GM23338 (cell line): ENCODE measurements around the gene SLC25A15. TPM values are rescaled to one million over a fixed set of nuclear protein-coding genes. Genes with fewer than 3 reads are reported as not detected.

Source experiments
- ATAC-seq: fragments of 200-7000 bp; cut with Tn5 transposase; 3 replicates; pipeline ENCODE4 v1.9.1; 2020
- DNase-seq: peaks from one replicate; pipeline ENCODE4 v3.0.0-alpha.2; 2015; ENCODE audit warnings: low spot score
- H2AFZ ChIP-seq: fragments of 200-600 bp; sonication (generic); 2 replicates; pipeline ENCODE4 v1.8.0; 2016; ENCODE audit warnings: antibody characterized with exemption, mild to moderate bottlenecking, moderate library complexity
- H3F3A ChIP-seq: fragments of 200-600 bp; sonication (generic); replicated peaks from 2 replicates; pipeline ENCODE4 v1.8.0; 2017; ENCODE audit warnings: antibody characterized with exemption, mixed run types, low read depth
- H3K27ac ChIP-seq: fragments of 200-600 bp; sonication (generic); 2 replicates; pipeline ENCODE4 v1.6.1; 2016; ENCODE audit warnings: low read depth
- H3K27me3 ChIP-seq: fragments of 200-600 bp; sonication (generic); 2 replicates; pipeline ENCODE4 v1.8.0; 2016; ENCODE audit warnings: mild to moderate bottlenecking, mixed run types, moderate library complexity; ENCODE audit not compliant: insufficient read depth
- H3K36me3 ChIP-seq: fragments of 200-600 bp; sonication (generic); 2 replicates; pipeline ENCODE4 v1.8.0; 2016; ENCODE audit warnings: mild to moderate bottlenecking; ENCODE audit not compliant: insufficient read depth
- H3K4me1 ChIP-seq: fragments of 200-600 bp; sonication (generic); 2 replicates; pipeline ENCODE4 v1.8.0; 2016; ENCODE audit warnings: mild to moderate bottlenecking, moderate library complexity; ENCODE audit not compliant: insufficient read depth
- H3K4me2 ChIP-seq: fragments of 200-600 bp; sonication (generic); 2 replicates; pipeline ENCODE4 v1.7.1; 2017; ENCODE audit warnings: mixed run types
- H3K4me3 ChIP-seq: fragments of 200-600 bp; sonication (generic); 2 replicates; pipeline ENCODE4 v1.6.1; 2016; ENCODE audit warnings: mixed run types
- H3K79me2 ChIP-seq: fragments of 200-600 bp; sonication (generic); replicated peaks from 2 replicates; pipeline ENCODE4 v1.8.0; 2017; ENCODE audit warnings: mild to moderate bottlenecking; ENCODE audit not compliant: insufficient read depth
- H3K9me2 ChIP-seq: fragments of 200-600 bp; sonication (generic); 2 replicates; pipeline ENCODE4 v1.8.0; 2017; ENCODE audit not compliant: insufficient read depth
- H4K20me1 ChIP-seq: fragments of 200-600 bp; sonication (generic); replicated peaks from 2 replicates; pipeline ENCODE4 v1.8.0; 2017; ENCODE audit warnings: mild to moderate bottlenecking; ENCODE audit not compliant: insufficient read depth
- H3K27ac Mint-ChIP-seq: 2 replicates; pipeline ENCODE4 v1.8.0; 2020; ENCODE audit warnings: inconsistent platforms, mild to moderate bottlenecking, moderate library complexity, mixed read lengths
- H3K27me3 Mint-ChIP-seq: 3 replicates; pipeline ENCODE4 v1.8.0; 2022; ENCODE audit warnings: low read depth, mild to moderate bottlenecking, moderate library complexity, mixed read lengths, inconsistent platforms; ENCODE audit not compliant: insufficient read depth, poor library complexity
- H3K36me3 Mint-ChIP-seq: 3 replicates; pipeline ENCODE4 v1.8.0; 2021; ENCODE audit warnings: low read depth, mild to moderate bottlenecking, inconsistent platforms, moderate library complexity, mixed read lengths
- H3K4me1 Mint-ChIP-seq: 3 replicates; pipeline ENCODE4 v1.8.0; 2020; ENCODE audit warnings: mild to moderate bottlenecking, inconsistent platforms, mixed read lengths
- H3K4me3 Mint-ChIP-seq: 3 replicates; pipeline ENCODE4 v1.8.0; 2021; ENCODE audit warnings: moderate library complexity, mild to moderate bottlenecking, inconsistent platforms, mixed read lengths
- H3K9me3 Mint-ChIP-seq: 3 replicates; pipeline ENCODE4 v1.8.0; 2020; ENCODE audit warnings: moderate library complexity, mild to moderate bottlenecking, inconsistent platforms, mixed read lengths
- CREB1 ChIP-seq: fragments of 250-450 bp; sonication (Bioruptor Pico); IDR thresholded peaks from 2 replicates; pipeline ENCODE4 v1.5.0; 2020; ENCODE audit warnings: low read depth, mild to moderate bottlenecking, moderate library complexity
- ETS1 ChIP-seq: IDR thresholded peaks from 2 replicates; pipeline ENCODE4 v1.6.1; 2016; ENCODE audit warnings: antibody characterized with exemption
- EZH2 ChIP-seq: fragments of 200-600 bp; sonication (generic); IDR thresholded peaks from one replicate; pipeline ENCODE4 v1.8.0; 2017; ENCODE audit warnings: antibody characterized with exemption, mild to moderate bottlenecking, low read depth; ENCODE audit not compliant: unreplicated experiment
- EZH2phosphoT487 ChIP-seq: fragments of 200-600 bp; sonication (generic); IDR thresholded peaks from one replicate; pipeline ENCODE4 v1.8.1; 2018; ENCODE audit warnings: antibody characterized with exemption; ENCODE audit not compliant: unreplicated experiment
- JUNB ChIP-seq: IDR thresholded peaks from one replicate; pipeline ENCODE4 v1.6.1; 2016; ENCODE audit warnings: antibody characterized with exemption; ENCODE audit not compliant: unreplicated experiment
- NANOG ChIP-seq: IDR thresholded peaks from 2 replicates; pipeline ENCODE4 v1.6.1; 2016; ENCODE audit warnings: antibody characterized with exemption, borderline replicate concordance
- POLR2AphosphoS5 ChIP-seq: IDR thresholded peaks from 2 replicates; pipeline ENCODE4 v1.6.1; 2016; ENCODE audit warnings: antibody characterized with exemption, low read depth
- STAT1 ChIP-seq: IDR thresholded peaks from one replicate; pipeline ENCODE4 v1.6.1; 2016; ENCODE audit warnings: antibody characterized with exemption; ENCODE audit not compliant: unreplicated experiment
- ZNF114 ChIP-seq: fragments of 250-450 bp; sonication (Bioruptor Pico); IDR thresholded peaks from 2 replicates; pipeline ENCODE4 v1.5.0; 2020; ENCODE audit warnings: mild to moderate bottlenecking, moderate library complexity
- ZNF331 ChIP-seq: fragments of 250-450 bp; sonication (Bioruptor Pico); IDR thresholded peaks from 2 replicates; pipeline ENCODE4 v1.5.0; 2020; ENCODE audit warnings: low read depth, mild to moderate bottlenecking, moderate library complexity
- ZNF462 ChIP-seq: fragments of 250-450 bp; sonication (Bioruptor Pico); IDR thresholded peaks from 2 replicates; pipeline ENCODE4 v1.5.0; 2020; ENCODE audit warnings: mild to moderate bottlenecking, moderate library complexity
- polyA plus RNA-seq: library from polyadenylated mRNA; unstranded; fragments of >200 nt; fragmentation: Nextera tagmentation; extraction: Ambion mirVana; gene quantifications from 2 replicates; pipeline ENCODE4 v1.2.1, GENCODE V29; 2016
- total RNA-seq: library from RNA; depleted of rRNA; stranded (reverse); fragments of >200 nt; shearing (Covaris generic); gene quantifications from 2 replicates; pipeline ENCODE4 v1.2.3, GENCODE V29; 2014
- TF ChIP-seq, protein P1 (sequence below), 2 experiments: fragments of 200-600 bp in 1 of 2; sonication (generic) in 1 of 2; conservative IDR thresholded peaks; 2 replicates each; pipeline versions ENCODE4 v1.5.1 to v1.6.1; 2016 to 2017; ENCODE audit warnings: antibody characterized with exemption in 2 of 2, low read depth in 2 of 2, mild to moderate bottlenecking in 2 of 2, moderate library complexity in 1 of 2
- TF ChIP-seq, protein P2 (sequence below): IDR thresholded peaks from one replicate; pipeline ENCODE4 v1.6.1; 2018; ENCODE audit warnings: antibody characterized with exemption; ENCODE audit not compliant: unreplicated experiment

The SLC25A15 gene
- total and polyA plus RNA-seq, 2 experiments from 2014 or later = 6.5 to 32.6 TPM

- ATAC-seq (peak; percentile 38), DNase-seq (no peak)
- Histone ChIP-seq H3K27me3 (no peaks in the 10 kb centered on the region), H3F3A (0 out of 2 replicates have a peak, but pooled peaks cover 2% of the 10 kb centered on the region), H3K9me2 (no peaks in the 10 kb centered on the region), H3K79me2 (no peaks in the 10 kb centered on the region), H3K4me2 (no peak overlapping the region), H3K4me1 (peaks cover 7% of the 10 kb centered on the region; the same call in 1 of the 2 replicates), H2AFZ (no peak overlapping the region), H3K4me3 (no peak overlapping the region), H3K36me3 (peaks cover 2% of the 10 kb centered on the region; the same call in 1 of the 2 replicates), H4K20me1 (no peaks in the 10 kb centered on the region), H3K27ac (no peak overlapping the region)
- Mint-ChIP-seq H3K4me1 (peaks cover 7% of the 10 kb centered on the region; the same call in 2 of the 3 replicates), H3K27me3 (peaks cover 4% of the 10 kb centered on the region), H3K4me3 (no peak overlapping the region), H3K36me3 (peaks cover 36% of the 10 kb centered on the region), H3K9me3 (no peaks in the 10 kb centered on the region), H3K27ac (no peak overlapping the region)
- TF ChIP-seq ZNF114 (CRISPR knock-in tag) (no peak), JUNB (no peak), POLR2AphosphoS5 (no peak), EZH2phosphoT487 (no peak), STAT1 (no peak), ZNF331 (CRISPR knock-in tag) (no peak), EZH2 (no peak), ETS1 (no peak), NANOG (no peak), ZNF462 (CRISPR knock-in tag) (no peak), CREB1 (no peak)
- TF ChIP-seq, protein P1, sequence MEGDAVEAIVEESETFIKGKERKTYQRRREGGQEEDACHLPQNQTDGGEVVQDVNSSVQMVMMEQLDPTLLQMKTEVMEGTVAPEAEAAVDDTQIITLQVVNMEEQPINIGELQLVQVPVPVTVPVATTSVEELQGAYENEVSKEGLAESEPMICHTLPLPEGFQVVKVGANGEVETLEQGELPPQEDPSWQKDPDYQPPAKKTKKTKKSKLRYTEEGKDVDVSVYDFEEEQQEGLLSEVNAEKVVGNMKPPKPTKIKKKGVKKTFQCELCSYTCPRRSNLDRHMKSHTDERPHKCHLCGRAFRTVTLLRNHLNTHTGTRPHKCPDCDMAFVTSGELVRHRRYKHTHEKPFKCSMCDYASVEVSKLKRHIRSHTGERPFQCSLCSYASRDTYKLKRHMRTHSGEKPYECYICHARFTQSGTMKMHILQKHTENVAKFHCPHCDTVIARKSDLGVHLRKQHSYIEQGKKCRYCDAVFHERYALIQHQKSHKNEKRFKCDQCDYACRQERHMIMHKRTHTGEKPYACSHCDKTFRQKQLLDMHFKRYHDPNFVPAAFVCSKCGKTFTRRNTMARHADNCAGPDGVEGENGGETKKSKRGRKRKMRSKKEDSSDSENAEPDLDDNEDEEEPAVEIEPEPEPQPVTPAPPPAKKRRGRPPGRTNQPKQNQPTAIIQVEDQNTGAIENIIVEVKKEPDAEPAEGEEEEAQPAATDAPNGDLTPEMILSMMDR (conservative IDR thresholded peaks at IDR 0.05; ENCODE audit: low read depth in 2 of 2) = no peak
- TF ChIP-seq, protein P2, sequence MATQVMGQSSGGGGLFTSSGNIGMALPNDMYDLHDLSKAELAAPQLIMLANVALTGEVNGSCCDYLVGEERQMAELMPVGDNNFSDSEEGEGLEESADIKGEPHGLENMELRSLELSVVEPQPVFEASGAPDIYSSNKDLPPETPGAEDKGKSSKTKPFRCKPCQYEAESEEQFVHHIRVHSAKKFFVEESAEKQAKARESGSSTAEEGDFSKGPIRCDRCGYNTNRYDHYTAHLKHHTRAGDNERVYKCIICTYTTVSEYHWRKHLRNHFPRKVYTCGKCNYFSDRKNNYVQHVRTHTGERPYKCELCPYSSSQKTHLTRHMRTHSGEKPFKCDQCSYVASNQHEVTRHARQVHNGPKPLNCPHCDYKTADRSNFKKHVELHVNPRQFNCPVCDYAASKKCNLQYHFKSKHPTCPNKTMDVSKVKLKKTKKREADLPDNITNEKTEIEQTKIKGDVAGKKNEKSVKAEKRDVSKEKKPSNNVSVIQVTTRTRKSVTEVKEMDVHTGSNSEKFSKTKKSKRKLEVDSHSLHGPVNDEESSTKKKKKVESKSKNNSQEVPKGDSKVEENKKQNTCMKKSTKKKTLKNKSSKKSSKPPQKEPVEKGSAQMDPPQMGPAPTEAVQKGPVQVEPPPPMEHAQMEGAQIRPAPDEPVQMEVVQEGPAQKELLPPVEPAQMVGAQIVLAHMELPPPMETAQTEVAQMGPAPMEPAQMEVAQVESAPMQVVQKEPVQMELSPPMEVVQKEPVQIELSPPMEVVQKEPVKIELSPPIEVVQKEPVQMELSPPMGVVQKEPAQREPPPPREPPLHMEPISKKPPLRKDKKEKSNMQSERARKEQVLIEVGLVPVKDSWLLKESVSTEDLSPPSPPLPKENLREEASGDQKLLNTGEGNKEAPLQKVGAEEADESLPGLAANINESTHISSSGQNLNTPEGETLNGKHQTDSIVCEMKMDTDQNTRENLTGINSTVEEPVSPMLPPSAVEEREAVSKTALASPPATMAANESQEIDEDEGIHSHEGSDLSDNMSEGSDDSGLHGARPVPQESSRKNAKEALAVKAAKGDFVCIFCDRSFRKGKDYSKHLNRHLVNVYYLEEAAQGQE = no peak
Measured at GRCh38 chr13:40794414-40795368, 5.3 kb downstream of the SLC25A15 start.
